Measurements from ENCODE around the gene BTBD18. TPM values are rescaled to one million over a fixed set of nuclear protein-coding genes. Genes with fewer than 3 reads are reported as not detected.
"Not testable (repeated sequence)": the region's sequence is repeated elsewhere in the genome, so short reads cannot be mapped to it uniquely, and the experiment has no call there.

BTBD18 gene
- total RNA-seq, 4 donors from 2014 or later, result not detected

DNA sequence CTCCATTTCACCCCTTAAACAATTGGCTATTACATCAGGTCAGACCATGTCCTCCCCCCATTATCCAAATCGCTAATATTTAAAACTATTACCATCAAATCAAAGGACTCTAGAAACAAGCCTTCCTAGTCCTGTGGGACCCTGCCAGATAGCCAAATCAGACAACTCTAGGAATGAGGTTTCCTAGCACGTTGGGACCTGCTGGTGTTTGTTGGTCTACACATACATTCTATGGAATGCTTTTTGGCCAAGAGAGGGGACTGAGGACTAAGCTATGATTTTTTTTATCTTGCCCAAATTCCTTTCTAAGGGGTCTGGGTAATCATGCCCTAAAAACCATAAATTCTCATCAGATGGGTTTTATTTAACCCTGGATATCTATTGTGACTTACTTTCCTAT lies 24.4 kb downstream of the BTBD18 start:
- no peaks in the 10 kb centered on the region for H3K27me3 ChIP-seq
- intact Hi-C loops (cut with DNase I), result no loop called here
- H3K9me3 ChIP-seq, result no peaks in the 10 kb centered on the region
- H3K4me1 ChIP-seq, result no peaks in the 10 kb centered on the region
- H3K36me3 ChIP-seq, result peaks cover 0 to 13% (median 2%) of the 10 kb centered on the region in 4 donors
- no peak for DNase-seq (ENCODE audit: extremely low spot score)
- no peak overlapping the region for H3K27ac ChIP-seq (replicated peaks in 1 of 4)
- no peak overlapping the region for H3K4me3 ChIP-seq
- TF ChIP-seq CTCF (IDR thresholded peaks at IDR 0.05) (no peak), EP300 (IDR thresholded peaks at IDR 0.05) (no peak), POLR2A (IDR thresholded peaks at IDR 0.05; ENCODE audit: low read depth) (no peak), POLR2AphosphoS5 (IDR thresholded peaks at IDR 0.05) (no peak)
- WGBS, result 79% methylated on average over 2 of the region's 2 CpGs

- H3K4me1 ChIP-seq, result peaks cover 23 to 24% (median 24%) of the 10 kb centered on the region in 4 donors
- H3K27me3 ChIP-seq; H3K4me3 ChIP-seq; intact Hi-C loops (cut with DNase I); H3K9me3 ChIP-seq; H3K27ac ChIP-seq (replicated peaks in 1 of 4); DNase-seq (ENCODE audit: extremely low spot score): not testable (repeated sequence)
- WGBS, result 96% methylated on average over 19 of the region's 34 CpGs
- peaks cover 0 to 26% (median 17%) of the 10 kb centered on the region in 4 donors for H3K36me3 ChIP-seq
These were observed 34.9 kb downstream of the BTBD18 start for GRCh38 chr11:57716726-57717125.

GRCh38 chr11:57713835-57714234 lies 37.8 kb downstream of the BTBD18 start:
- WGBS, result 89% methylated on average over 2 of the region's 2 CpGs
- Histone ChIP-seq H3K27me3 (no peaks in the 10 kb centered on the region), H3K9me3 (no peaks in the 10 kb centered on the region), H3K36me3 (peaks cover 0 to 21% (median 7%) of the 10 kb centered on the region in 4 donors), H3K27ac (replicated peaks in 1 of 4) (no peak overlapping the region), H3K4me3 (peak overlapping the region; percentile 88 to 98 (median 90)), H3K4me1 (peaks cover 33 to 44% (median 39%) of the 10 kb centered on the region in 4 donors)
- intact Hi-C loops (cut with DNase I), result no loop called here
- no peak for DNase-seq (ENCODE audit: extremely low spot score)
- TF ChIP-seq POLR2AphosphoS5 (IDR thresholded peaks at IDR 0.05) (no peak), EP300 (IDR thresholded peaks at IDR 0.05) (no peak), POLR2A (IDR thresholded peaks at IDR 0.05; ENCODE audit: low read depth) (no peak), CTCF (IDR thresholded peaks at IDR 0.05) (no peak)

DNA sequence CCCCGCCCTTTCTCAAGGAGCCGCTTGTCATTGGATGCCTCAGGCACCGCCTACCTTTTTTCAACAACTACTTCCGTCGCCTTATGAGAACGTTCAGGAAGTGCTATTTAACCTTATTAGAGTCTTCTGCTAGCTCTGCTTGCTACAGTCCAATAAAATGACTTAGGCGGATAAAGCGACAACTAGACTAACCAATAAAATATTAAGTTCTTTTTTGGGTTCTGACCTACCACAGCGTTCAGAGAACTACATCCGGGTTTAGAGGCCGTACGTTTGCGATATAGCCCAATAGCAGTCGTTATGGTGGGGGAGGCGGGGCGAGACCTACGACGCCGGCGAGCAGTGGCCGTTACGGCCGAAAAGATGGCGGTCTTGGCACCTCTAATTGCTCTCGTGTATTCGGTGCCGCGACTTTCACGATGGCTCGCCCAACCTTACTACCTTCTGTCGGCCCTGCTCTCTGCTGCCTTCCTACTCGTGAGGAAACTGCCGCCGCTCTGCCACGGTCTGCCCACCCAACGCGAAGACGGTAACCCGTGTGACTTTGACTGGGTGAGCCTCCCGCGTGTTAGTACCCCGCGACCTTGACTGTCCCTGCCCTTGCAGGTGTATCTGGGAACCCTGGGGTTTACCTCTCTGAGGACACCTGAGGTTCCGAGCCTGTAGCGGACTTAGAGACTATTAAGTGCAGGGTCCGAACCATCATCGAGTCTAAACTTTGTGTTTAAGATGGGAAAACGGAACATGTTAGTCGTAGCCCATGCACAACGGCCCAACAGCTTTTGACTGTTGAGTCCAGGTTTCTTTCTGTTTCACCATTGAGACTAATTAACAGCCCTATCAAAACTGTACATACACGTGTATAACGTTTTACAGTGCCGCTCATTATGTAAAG lies 39.1 kb downstream of the BTBD18 start, which contains the start of gene TMX2:
TSS of gene TMX2 (plus strand) at position 338 of the 895 bp plus-strand sequence. CDS start at position 364, 26 bp downstream.
- peak within 1 kb of the TSS; percentile 88 to 98 (median 90) for H3K4me3 ChIP-seq
- peaks cover 0 to 14% (median 5%) of the 10 kb centered on the region in 4 donors for H3K36me3 ChIP-seq
- peaks cover 33 to 44% (median 39%) of the 10 kb centered on the region in 4 donors for H3K4me1 ChIP-seq
- intact Hi-C loops (cut with DNase I), result no loop called here
- 0% methylated on average over 24 of the region's 53 CpGs for WGBS
- TF ChIP-seq CTCF (IDR thresholded peaks at IDR 0.05) (no peak), EP300 (IDR thresholded peaks at IDR 0.05) (no peak), POLR2A (IDR thresholded peaks at IDR 0.05; ENCODE audit: low read depth) (peak; percentile 16), POLR2AphosphoS5 (IDR thresholded peaks at IDR 0.05) (peak; percentile 77)
- H3K9me3 ChIP-seq, result no peaks in the 10 kb centered on the region
- H3K27ac ChIP-seq (replicated peaks in 1 of 4), result peak within 1 kb of the TSS; percentile 89 to 96 (median 92)
- no peaks in the 10 kb centered on the region for H3K27me3 ChIP-seq
- peak; percentile 97 for DNase-seq (ENCODE audit: extremely low spot score)
